ENCODE data around the gene MISP. TPM values are rescaled to one million over a fixed set of nuclear protein-coding genes. Genes with fewer than 3 reads are reported as not detected.
A peak's percentile ranks its signal among the peaks of the same experiment; 100 is the strongest.

MISP gene
- total RNA-seq, 2 experiments from 2014 or later: not detected

DNA sequence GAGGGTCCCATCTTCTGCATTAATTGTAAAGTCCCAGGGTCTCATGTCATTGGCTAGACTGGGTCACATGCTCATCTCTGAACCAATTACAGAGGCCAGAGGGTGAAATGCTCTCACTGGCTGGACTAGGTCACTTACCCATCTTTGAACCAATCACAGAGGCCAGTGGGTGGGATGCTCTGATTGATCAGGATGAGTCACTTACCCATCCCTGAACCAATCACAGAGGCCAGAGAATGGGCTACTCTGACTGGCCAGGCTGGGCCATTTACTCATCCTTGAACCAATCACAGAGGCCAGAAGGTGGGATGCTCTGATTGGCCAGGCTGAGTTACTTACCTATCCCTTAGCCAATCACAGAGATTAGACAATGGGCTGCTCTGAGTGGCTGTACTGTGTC, 5.3 kb downstream of the MISP start:
- peak in 2 of 14 experiments; percentile 20 to 44 for DNase-seq
- ChIA-PET CTCF (no interaction called here), POLR2A (no interaction called here)
- peaks cover 5 to 36% of the 10 kb centered on the region in 2 experiments for H3K9me3 ChIP-seq (ENCODE audit: control insufficient read depth in 1 of 2, insufficient read depth in 1 of 2, low read length in 2 of 2)
- H3K4me3 ChIP-seq (ENCODE audit: low read length): no peak overlapping the region
- H3K27me3 Mint-ChIP-seq: peaks cover 4% of the 10 kb centered on the region
- no peak for ATAC-seq (ENCODE audit: poor library complexity)
- no peaks in the 10 kb centered on the region for H3K4me1 Mint-ChIP-seq (ENCODE audit: low read depth)
- H3K4me1 ChIP-seq (ENCODE audit: insufficient read depth, low read length): no peaks in the 10 kb centered on the region
- H3K27ac ChIP-seq (ENCODE audit: low read depth in 1 of 2, low read length in 2 of 2): no peak overlapping the region
- no peaks in the 10 kb centered on the region for H3K36me3 ChIP-seq (ENCODE audit: insufficient read depth, low read length)
- H3K9me3 Mint-ChIP-seq: peaks cover 2% of the 10 kb centered on the region
- H3K4me3 Mint-ChIP-seq: no peak overlapping the region
- TF ChIP-seq, protein P1, sequence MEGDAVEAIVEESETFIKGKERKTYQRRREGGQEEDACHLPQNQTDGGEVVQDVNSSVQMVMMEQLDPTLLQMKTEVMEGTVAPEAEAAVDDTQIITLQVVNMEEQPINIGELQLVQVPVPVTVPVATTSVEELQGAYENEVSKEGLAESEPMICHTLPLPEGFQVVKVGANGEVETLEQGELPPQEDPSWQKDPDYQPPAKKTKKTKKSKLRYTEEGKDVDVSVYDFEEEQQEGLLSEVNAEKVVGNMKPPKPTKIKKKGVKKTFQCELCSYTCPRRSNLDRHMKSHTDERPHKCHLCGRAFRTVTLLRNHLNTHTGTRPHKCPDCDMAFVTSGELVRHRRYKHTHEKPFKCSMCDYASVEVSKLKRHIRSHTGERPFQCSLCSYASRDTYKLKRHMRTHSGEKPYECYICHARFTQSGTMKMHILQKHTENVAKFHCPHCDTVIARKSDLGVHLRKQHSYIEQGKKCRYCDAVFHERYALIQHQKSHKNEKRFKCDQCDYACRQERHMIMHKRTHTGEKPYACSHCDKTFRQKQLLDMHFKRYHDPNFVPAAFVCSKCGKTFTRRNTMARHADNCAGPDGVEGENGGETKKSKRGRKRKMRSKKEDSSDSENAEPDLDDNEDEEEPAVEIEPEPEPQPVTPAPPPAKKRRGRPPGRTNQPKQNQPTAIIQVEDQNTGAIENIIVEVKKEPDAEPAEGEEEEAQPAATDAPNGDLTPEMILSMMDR (IDR thresholded peaks at IDR 0.05): no peak
- peaks cover 0 to 4% of the 10 kb centered on the region in 2 experiments for H3K27me3 ChIP-seq (ENCODE audit: control insufficient read depth in 1 of 2, insufficient read depth in 2 of 2, low read length in 2 of 2)
- intact Hi-C loops (cut with DNase I, micrococcal nuclease): no loop called here
- H3K27ac Mint-ChIP-seq: no peak overlapping the region
- H3K36me3 Mint-ChIP-seq (ENCODE audit: low read depth): no peaks in the 10 kb centered on the region

DNA sequence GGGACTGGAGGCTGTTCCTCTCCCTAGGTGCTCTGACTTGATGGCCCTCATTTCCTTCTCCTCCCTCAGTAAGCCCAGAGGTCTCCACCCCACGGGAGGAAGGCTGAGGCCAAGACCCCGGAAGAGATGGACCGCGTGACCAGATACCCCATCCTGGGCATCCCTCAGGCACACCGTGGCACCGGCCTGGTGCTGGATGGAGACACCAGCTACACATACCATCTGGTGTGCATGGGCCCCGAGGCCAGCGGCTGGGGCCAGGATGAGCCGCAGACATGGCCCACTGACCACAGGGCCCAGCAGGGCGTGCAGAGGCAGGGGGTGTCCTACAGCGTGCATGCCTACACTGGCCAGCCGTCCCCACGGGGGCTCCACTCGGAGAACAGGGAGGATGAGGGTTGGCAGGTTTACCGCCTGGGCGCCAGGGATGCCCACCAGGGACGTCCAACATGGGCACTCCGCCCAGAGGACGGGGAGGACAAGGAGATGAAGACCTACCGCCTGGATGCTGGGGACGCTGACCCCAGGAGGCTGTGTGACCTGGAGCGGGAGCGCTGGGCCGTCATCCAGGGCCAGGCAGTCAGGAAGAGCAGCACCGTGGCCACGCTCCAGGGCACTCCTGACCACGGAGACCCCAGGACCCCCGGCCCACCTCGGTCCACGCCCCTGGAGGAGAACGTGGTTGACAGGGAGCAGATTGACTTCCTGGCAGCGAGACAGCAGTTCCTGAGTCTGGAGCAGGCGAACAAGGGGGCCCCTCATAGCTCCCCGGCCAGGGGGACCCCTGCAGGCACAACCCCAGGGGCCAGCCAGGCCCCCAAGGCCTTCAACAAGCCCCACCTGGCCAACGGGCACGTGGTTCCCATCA, 6.1 kb downstream of the MISP start:
- peaks cover 0 to under 1% of the 10 kb centered on the region in 2 experiments for H3K27me3 ChIP-seq (ENCODE audit: control insufficient read depth in 1 of 2, insufficient read depth in 2 of 2, low read length in 2 of 2)
- Mint-ChIP-seq H3K9me3 (peaks cover 2% of the 10 kb centered on the region), H3K27me3 (peaks cover 4% of the 10 kb centered on the region), H3K27ac (no peak overlapping the region), H3K4me1 (ENCODE audit: low read depth) (no peaks in the 10 kb centered on the region), H3K4me3 (no peak overlapping the region), H3K36me3 (ENCODE audit: low read depth) (no peaks in the 10 kb centered on the region)
- no peaks in the 10 kb centered on the region for H3K36me3 ChIP-seq (ENCODE audit: insufficient read depth, low read length)
- ChIA-PET CTCF (no interaction called here), POLR2A (no interaction called here)
- intact Hi-C loops (cut with DNase I, micrococcal nuclease): no loop called here
- peaks cover 5 to 44% of the 10 kb centered on the region in 2 experiments for H3K9me3 ChIP-seq (ENCODE audit: control insufficient read depth in 1 of 2, insufficient read depth in 1 of 2, low read length in 2 of 2)
- no peak overlapping the region for H3K4me3 ChIP-seq (ENCODE audit: low read length)
- TF ChIP-seq, protein P1 (IDR thresholded peaks at IDR 0.05): no peak
- H3K27ac ChIP-seq (ENCODE audit: low read depth in 1 of 2, low read length in 2 of 2): no peak overlapping the region
- ATAC-seq (ENCODE audit: poor library complexity): no peak
- DNase-seq: peak in 1 of 14 experiments; percentile 23
- H3K4me1 ChIP-seq (ENCODE audit: insufficient read depth, low read length): no peaks in the 10 kb centered on the region

DNA sequence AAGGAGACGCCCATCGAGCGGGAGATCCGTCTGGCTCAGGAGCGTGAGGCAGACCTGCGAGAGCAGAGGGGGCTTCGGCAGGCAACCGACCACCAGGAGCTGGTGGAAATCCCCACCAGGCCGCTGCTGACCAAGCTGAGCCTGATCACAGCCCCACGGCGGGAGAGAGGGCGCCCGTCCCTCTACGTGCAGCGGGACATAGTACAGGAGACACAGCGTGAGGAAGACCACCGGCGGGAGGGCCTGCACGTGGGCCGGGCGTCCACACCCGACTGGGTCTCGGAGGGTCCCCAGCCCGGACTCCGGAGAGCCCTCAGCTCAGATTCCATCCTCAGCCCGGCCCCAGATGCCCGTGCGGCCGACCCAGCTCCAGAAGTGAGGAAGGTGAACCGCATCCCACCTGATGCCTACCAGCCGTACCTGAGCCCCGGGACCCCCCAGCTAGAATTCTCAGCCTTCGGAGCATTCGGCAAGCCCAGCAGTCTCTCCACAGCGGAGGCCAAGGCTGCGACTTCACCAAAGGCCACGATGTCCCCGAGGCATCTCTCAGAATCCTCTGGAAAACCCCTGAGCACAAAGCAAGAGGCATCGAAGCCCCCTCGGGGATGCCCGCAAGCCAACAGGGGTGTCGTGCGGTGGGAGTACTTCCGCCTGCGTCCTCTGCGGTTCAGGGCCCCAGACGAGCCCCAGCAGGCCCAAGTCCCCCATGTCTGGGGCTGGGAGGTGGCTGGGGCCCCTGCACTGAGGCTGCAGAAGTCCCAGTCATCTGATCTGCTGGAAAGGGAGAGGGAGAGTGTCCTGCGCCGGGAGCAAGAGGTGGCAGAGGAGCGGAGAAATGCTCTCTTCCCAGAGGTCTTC, 7.1 kb downstream of the MISP start:
- TF ChIP-seq, protein P1 (IDR thresholded peaks at IDR 0.05): no peak
- no peak overlapping the region for H3K4me3 ChIP-seq (ENCODE audit: low read length)
- no peaks in the 10 kb centered on the region for H3K36me3 ChIP-seq (ENCODE audit: insufficient read depth, low read length)
- no peak for ATAC-seq (ENCODE audit: poor library complexity)
- Mint-ChIP-seq H3K4me3 (no peak overlapping the region), H3K4me1 (ENCODE audit: low read depth) (no peaks in the 10 kb centered on the region), H3K9me3 (peaks cover 2% of the 10 kb centered on the region), H3K27me3 (peaks cover 4% of the 10 kb centered on the region), H3K27ac (no peak overlapping the region), H3K36me3 (ENCODE audit: low read depth) (no peaks in the 10 kb centered on the region)
- peak in 1 of 14 experiments; percentile 26 for DNase-seq
- ChIA-PET CTCF (no interaction called here), POLR2A (no interaction called here)
- no peaks in the 10 kb centered on the region for H3K4me1 ChIP-seq (ENCODE audit: insufficient read depth, low read length)
- H3K27ac ChIP-seq (ENCODE audit: low read depth in 1 of 2, low read length in 2 of 2): no peak overlapping the region
- peaks cover 5 to 45% of the 10 kb centered on the region in 2 experiments for H3K9me3 ChIP-seq (ENCODE audit: control insufficient read depth in 1 of 2, insufficient read depth in 1 of 2, low read length in 2 of 2)
- intact Hi-C loops (cut with DNase I, micrococcal nuclease): no loop called here
- H3K27me3 ChIP-seq (ENCODE audit: control insufficient read depth in 1 of 2, insufficient read depth in 2 of 2, low read length in 2 of 2): no peaks in the 10 kb centered on the region

Measured in CD4-positive, alpha-beta T cell (primary cell).